HG03095 (cell line): ENCODE measurements around the gene HLA-DMA.
A peak's percentile ranks its signal among the peaks of the same experiment; 100 is the strongest.
"Not testable (repeated sequence)": the region's sequence is repeated elsewhere in the genome, so short reads cannot be mapped to it uniquely, and the experiment has no call there.

Experiments
- ATAC-seq: cut with Tn5 transposase; IDR thresholded peaks from one replicate; pipeline ENCODE4 v1.9.1; 2021; ENCODE audit warnings: moderate library complexity; ENCODE audit not compliant: unreplicated experiment

HLA-DMA gene

DNA sequence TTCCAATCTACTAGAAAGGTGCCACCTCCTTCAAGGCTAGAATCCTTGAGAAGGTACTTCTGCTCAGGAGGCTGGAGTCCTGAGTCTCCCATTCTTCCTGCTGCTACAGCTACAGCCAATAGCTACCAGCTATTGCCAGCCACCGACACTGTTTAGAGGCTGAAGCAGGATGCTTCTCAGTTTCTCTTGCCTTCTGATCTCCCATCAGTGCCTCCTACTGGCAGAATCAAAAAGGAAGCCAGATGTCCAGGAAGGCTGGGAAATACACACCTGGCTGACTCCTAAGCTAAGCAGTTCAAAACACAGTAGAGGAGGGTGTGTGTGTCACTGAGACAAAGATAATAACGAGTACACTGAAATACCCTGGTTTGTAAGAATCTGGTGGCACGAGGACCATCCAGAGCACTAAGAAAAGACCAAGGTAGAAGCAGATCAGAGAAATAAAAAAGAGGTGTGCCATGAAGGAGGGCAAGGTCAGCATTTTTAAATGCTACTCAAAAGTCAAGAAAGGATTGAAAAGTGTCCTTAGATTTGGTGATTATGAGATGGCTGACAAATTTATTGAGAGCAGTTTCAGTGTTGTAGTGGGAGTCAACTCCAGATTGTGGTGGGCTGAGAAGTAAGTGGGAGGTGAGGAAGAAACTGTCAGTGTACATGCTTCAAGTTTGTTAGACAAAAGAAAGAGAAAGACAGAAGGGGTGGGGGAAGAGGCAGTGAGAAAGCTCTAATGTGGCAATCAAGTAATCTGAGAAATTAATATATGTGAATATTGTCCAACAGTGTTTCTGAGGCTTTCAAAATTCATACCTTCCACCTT is 2.3 kb upstream of the HLA-DMA start:
- ATAC-seq: no peak

GRCh38 chr6:32954267-32954666 is 1.4 kb upstream of the HLA-DMA start:
- ATAC-seq: no peak

- ATAC-seq: no peak
Measured at GRCh38 chr6:32953775-32954174, 878 bp upstream of the HLA-DMA start.

- no peak for ATAC-seq
Measured at GRCh38 chr6:32950449-32950848, 2.4 kb downstream of the HLA-DMA start.

GRCh38 chr6:32950010-32950409 is 2.9 kb downstream of the HLA-DMA start:
- no peak for ATAC-seq

GRCh38 chr6:32949113-32949512 is 3.8 kb downstream of the HLA-DMA start:
- ATAC-seq: no peak

GRCh38 chr6:32947552-32948465 is 5.1 kb downstream of the HLA-DMA start:
- ATAC-seq: no peak

DNA sequence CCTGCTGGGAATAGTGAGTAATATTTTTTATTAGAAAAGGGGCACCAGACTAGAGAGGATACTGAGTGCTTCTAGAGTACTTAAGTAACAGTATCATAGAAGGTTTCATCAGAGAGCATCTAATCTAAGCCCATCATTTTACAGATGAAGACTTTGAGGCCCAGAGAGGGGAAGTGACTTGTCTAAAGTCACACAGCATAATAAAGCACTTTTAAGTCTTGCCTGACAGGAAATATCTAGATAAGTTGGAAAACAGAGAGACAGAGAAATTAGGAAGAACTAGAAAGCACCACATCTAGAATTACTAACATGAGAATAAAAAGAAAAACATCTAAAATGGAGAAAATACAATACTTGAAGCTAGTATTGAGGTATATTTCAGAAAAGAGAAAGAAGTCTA is 6.0 kb downstream of the HLA-DMA start:
- ATAC-seq: no peak

DNA sequence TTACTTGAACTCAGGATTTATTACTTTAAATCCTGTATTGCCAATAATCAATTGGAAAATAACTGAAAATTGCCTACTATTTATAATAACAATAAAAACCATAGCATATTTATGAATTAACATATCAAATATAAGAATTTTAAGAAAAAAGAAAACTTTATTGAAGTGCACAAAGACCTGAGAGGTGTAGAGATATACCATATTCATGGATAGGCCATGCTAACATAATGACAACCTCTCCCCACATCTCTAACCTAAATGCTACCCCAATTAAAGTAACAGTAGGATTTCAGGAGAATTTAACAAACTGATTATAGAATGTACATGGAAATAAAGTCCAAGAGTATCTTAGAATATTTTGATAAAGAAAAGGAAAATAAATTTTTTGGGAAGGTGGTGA is 6.9 kb downstream of the HLA-DMA start:
- no peak for ATAC-seq

GRCh38 chr6:32945108-32945760 is 7.7 kb downstream of the HLA-DMA start:
- ATAC-seq: no peak

DNA sequence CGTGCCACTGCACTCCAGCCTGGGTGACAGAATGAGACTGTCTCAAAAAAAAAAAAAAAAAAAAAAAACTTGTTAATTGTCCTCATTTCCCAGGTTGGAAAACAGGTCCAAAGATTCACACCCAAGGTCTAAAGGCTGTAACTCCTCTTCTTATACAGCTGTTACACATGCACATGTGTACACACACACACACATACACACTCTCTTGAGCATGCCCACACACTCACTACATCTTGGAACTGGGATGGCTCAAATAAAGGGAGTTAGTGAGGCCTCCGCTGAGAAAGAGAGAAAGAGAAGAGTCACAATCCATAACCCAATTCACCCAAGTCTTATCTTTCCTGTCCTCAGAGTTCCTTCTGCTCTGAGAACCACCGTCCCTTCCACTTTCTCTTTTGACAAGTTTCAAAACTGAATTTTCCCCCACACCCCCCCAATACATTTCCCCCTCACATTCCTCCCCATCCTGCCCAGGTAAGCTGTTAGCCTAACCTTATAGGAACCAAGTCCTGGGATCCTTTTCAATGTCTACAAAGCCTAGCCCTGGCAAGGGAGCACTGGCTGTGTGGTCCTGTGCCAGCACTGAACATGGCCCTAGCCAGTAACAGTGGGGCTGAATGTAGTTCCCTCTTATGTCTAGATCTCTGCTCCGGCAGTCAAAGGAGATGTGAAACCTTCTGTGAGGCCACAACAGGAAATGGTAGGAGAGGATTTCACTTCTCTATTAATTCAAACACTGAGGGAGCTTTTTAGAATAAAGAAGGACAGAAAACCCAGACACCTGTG is 8.8 kb downstream of the HLA-DMA start:
- peak; percentile 45 for ATAC-seq

- not testable (repeated sequence) for ATAC-seq
Measured at GRCh38 chr6:32942555-32943123, 10.3 kb downstream of the HLA-DMA start.

- ATAC-seq: peak; percentile 45
Measured at GRCh38 chr6:32941214-32941768, 11.6 kb downstream of the HLA-DMA start.

- ATAC-seq: peak; percentile 49
Measured at GRCh38 chr6:32940656-32941213, 12.2 kb downstream of the HLA-DMA start, which contains the start of gene HLA-DMB. TSS of gene HLA-DMB (minus strand) at chr6:32941028. CDS start at chr6:32940807, 221 bp downstream.

- ATAC-seq: no peak
Measured at GRCh38 chr6:32938494-32938893, 14.4 kb downstream of the HLA-DMA start.

DNA sequence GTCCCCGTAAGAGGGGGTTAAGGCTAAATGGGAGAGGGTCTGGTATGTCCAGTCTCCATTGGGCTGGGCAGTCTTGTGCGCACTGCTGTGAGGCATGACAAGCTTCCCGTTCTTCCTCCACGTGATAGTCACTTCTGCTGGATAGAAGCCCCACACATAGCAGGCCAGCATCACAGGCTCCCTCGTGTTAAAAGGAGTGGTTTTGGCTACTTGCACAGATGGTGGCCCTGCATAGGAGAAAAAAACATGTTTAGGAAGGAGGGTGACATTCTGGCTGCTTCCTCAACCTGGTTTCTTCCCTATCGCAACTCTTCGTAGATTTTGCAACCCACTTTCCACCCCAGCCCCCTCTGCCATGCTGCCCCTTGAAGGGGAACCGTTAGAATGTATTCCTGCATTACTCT is 15.7 kb downstream of the HLA-DMA start:
- no peak for ATAC-seq

DNA sequence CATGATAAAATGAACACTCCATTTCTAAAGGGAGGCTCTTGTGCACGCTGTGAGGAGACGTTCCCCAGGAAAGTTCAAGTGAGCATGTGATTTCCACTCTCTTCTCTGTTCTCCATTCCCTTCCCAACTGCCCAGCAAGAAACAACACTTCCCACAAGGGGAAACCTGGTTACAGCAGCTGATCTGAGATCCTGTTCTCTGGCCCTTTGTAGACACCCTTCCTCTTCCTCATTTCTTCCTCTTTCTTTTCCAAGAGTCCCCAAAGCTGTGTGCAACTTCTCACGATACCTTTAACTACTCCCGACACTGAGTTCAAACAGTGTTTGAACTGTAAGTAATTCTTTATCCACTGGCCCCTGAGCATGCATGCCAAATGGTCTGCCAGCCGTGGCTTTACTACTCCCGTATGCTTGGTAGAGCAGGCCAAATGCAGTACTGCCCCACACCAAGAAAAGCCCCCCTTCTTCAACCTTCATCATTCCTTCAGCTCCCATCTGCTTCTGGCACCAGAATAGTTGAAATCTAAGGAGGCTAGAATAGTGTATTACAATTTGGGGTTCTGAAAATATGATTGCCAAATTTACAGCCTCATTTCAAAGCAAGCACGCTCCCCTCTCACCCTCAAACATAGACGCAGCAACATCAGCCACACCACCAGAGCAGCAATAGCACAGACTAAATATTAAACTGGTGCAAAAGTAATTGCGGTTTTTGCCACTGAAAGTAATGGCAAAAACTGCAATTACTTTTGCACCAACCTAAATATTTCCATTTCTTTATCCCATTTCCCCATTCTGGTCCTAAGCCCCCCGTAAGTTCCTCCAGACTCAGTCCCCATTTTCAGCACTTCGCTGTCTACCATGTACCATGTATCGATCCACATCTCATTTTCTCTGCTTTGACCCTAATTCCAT is 16.4 kb downstream of the HLA-DMA start:
- ATAC-seq: no peak

DNA sequence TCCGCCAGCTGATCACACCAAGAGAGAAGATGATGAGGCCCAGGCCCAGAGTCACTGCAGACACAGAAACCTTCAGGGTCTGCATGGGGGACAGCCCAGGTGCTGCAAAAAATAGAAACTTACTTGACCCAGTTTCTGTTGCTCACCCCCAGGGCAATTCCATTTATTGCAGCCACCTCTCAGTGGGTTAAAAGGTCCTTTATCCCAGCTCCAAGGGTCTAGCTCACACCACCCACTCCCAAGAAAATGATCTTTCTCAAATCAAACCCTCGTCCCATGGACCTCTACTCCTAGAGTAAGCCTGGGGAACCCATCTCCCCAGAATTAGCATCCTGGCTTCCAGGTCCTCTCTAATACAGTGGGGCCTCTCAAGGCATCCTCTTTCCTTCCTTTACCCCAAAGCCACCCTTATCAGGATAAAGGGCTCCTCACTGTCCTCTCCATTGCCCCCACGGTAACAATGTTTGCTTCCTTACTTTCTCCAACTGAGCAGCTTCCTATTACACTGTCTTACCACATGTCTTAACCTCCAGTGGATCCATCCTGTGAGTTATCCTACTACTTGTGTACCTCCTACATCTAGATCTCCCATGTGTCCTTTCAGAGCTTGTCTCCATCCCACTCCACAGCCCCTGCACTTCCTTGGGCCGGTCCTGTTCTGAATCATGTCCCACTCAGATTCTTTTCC is 17.2 kb downstream of the HLA-DMA start:
- ATAC-seq: no peak
